ENCODE measurements around the gene DKK3.

GRCh38 chr11:11988099-11988651 is 20.3 kb downstream of the DKK3 start:
- no peak for TF ChIP-seq CTCF (IDR thresholded peaks at IDR 0.05)
- no peak for TF ChIP-seq EP300 (IDR thresholded peaks at IDR 0.05)
